ENCODE results near the gene COL6A1. TPM values are rescaled to one million over a fixed set of nuclear protein-coding genes. Genes with fewer than 3 reads are reported as not detected.

Gene COL6A1
- total and polyA plus RNA-seq, 2 of the 13 experiments (the other 11 are each of a cell fraction or from before 2014, with no cell fraction given) = 3.1 to 4.8 TPM

GRCh38 chr21:45994759-45995685 is 13.5 kb downstream of the COL6A1 start (continued):
- TF ChIP-seq ZNF687 (CRISPR knock-in tag; IDR thresholded peaks at IDR 0.05) (0 out of 2 replicates have a peak, but pooled peaks have one; percentile 20), MAX (IDR thresholded peaks at IDR 0.05) (peak; percentile 35; the same call in 1 of the 2 replicates), HDAC1 (CRISPR knock-in tag; IDR thresholded peaks at IDR 0.05) (peak; percentile 40; the same call in 1 of the 2 replicates), ZNF232 (CRISPR knock-in tag; IDR thresholded peaks at IDR 0.05; ENCODE audit: borderline replicate concordance) (no peak)

- no peaks in the 10 kb centered on the region for H3K36me3 ChIP-seq (replicated peaks in 1 of 2; ENCODE audit: control insufficient read depth in 1 of 2, insufficient read depth in 2 of 2, low read length in 2 of 2)
- TF ChIP-seq KLF6 (CRISPR knock-in tag; IDR thresholded peaks at IDR 0.05) (no peak), XRCC5 (optimal IDR thresholded peaks at IDR 0.05; ENCODE audit: low read length) (no peak), TSC22D2 (CRISPR knock-in tag; IDR thresholded peaks at IDR 0.05; ENCODE audit: borderline replicate concordance) (no peak), SKIL (CRISPR knock-in tag; IDR thresholded peaks at IDR 0.05; ENCODE audit: borderline replicate concordance) (no peak), KDM5A (IDR thresholded peaks at IDR 0.05; ENCODE audit: borderline replicate concordance, low read length) (no peak), FOSL2 (CRISPR knock-in tag; IDR thresholded peaks at IDR 0.05) (peak; percentile 46), UBTF (CRISPR knock-in tag; IDR thresholded peaks at IDR 0.05) (no peak)
These were observed 14.2 kb downstream of the COL6A1 start for GRCh38 chr21:45995686-45996179.

More at GRCh38 chr21:45995686-45996179, 14.2 kb downstream of the COL6A1 start:
- H3K79me2 ChIP-seq (ENCODE audit: insufficient read depth, low read length) = no peaks in the 10 kb centered on the region
- peaks cover 0 to 7% of the 10 kb centered on the region in 2 experiments; a peak in 1 of 5 replicates for H3K27me3 ChIP-seq (ENCODE audit: control insufficient read depth in 1 of 2, insufficient read depth in 2 of 2, low read length in 2 of 2)
- H3K9me3 ChIP-seq (ENCODE audit: low read length) = no peaks in the 10 kb centered on the region
- peaks cover 17% of the 10 kb centered on the region for H3K4me1 ChIP-seq (ENCODE audit: insufficient read depth, low read length)
- DNase-seq (ENCODE audit: low spot score) (no peak), FAIRE-seq (no peak), ATAC-seq (peak; percentile 10; the same call in 2 of the 3 replicates)
- no peak overlapping the region for H3K4me3 ChIP-seq (replicated peaks in 1 of 3; ENCODE audit: insufficient read depth in 1 of 3, low read depth in 2 of 3, low read length in 3 of 3)
- H3K9ac ChIP-seq (ENCODE audit: insufficient read depth, low read depth, low read length) = peak overlapping the region; percentile 7; the same call in 1 of the 2 replicates
- in situ Hi-C loops (cut with HindIII; ENCODE audit: extremely low pct_ligation_motif_present, low pct_unique_long_range_greater_than_20kb) (no loop called here), intact Hi-C loops (cut with micrococcal nuclease; ENCODE audit: unreplicated experiment) (no loop called here)
- no peak overlapping the region for H3K4me2 ChIP-seq (ENCODE audit: low read depth, low read length)
- H2AFZ ChIP-seq (ENCODE audit: low read length) = no peak overlapping the region
- CTCF ChIA-PET (ENCODE audit: low intra/inter-chr PET ratio, low total read pairs) = no interaction called here
- no TSS peak for BruUV-seq (replicated peaks)
- POLR2A ChIA-PET = no interaction called here
- no CpG with 5 or more reads among the region's 6 CpGs for WGBS (ENCODE audit: low lambda C conversion rate)
- no peaks in the 10 kb centered on the region for H4K20me1 ChIP-seq (ENCODE audit: insufficient read depth, low read length)
- no peak overlapping the region for H3K27ac ChIP-seq (ENCODE audit: extremely low read length, insufficient read depth, low read length)

Measured in HepG2 (cell line).